Pancreas (tissue), 10 donors: ENCODE measurements around the gene TPX2. TPM values are rescaled to one million over a fixed set of nuclear protein-coding genes. Genes with fewer than 3 reads are reported as not detected.

Experiments
- ATAC-seq, 4 donors: fragments of 200-7000 bp; cut with Tn5 transposase; one replicate each; pipeline versions ENCODE4 v1.8.0 to v1.9.1; 2020; ENCODE audit warnings: mild to moderate bottlenecking in 4 of 4, moderate library complexity in 4 of 4
- DNase-seq, 6 donors: peaks; one replicate each; pipeline ENCODE4 v3.0.0-alpha.2; 2020
- FAIRE-seq: peaks from 2 replicates; lab custom pipeline; 2012; peaks lifted over from hg19 to GRCh38; lab: Jason Lieb, UNC
- H3K27ac ChIP-seq, 4 donors: fragments of 200-600 bp; sonication (generic); 1 replicate in 3 of 4; 2 replicates in 1 of 4; pipeline versions ENCODE4 v1.5.0 to v1.8.0; 2020
- H3K27me3 ChIP-seq, 4 donors: fragments of 200-600 bp; one replicate each; pipeline ENCODE4 v1.8.0; 2021
- H3K36me3 ChIP-seq, 3 donors: fragments of 200-600 bp; sonication (generic) in 1 of 3; one replicate each; pipeline versions ENCODE4 v1.5.0 to v1.8.0; 2020 to 2021
- H3K4me1 ChIP-seq, 3 donors: fragments of 200-600 bp; one replicate each; pipeline ENCODE4 v1.8.0; 2021
- H3K4me3 ChIP-seq, 4 donors: fragments of 200-600 bp; sonication (generic) in 2 of 4; one replicate each; pipeline versions ENCODE4 v1.5.0 to v1.8.0; 2020 to 2021
- H3K9me3 ChIP-seq, 4 donors: fragments of 200-600 bp; one replicate each; pipeline ENCODE4 v1.8.0; 2021
- CTCF ChIP-seq, 4 donors: fragments of 200-600 bp; sonication (generic) in 3 of 4; IDR thresholded peaks; one replicate each; pipeline versions ENCODE4 v1.5.0 to v1.8.0; 2021; ENCODE audit warnings: antibody characterized with exemption in 4 of 4
- WGBS, 2 donors: extraction: QIAGEN DNeasy Blood & Tissue Kit; methylation state at CpG; one replicate each; pipeline ENCODE4 v1.1.7; 2013; 5-methylcytosine and 5-hydroxymethylcytosine counted together
- intact Hi-C, 3 donors: fragments of 100-400 bp; cut with DNase I; formaldehyde crosslinking; loops; one replicate each; pipeline versions ENCODE4 v1.11.1 to v1.14.2; 2022
- polyA plus RNA-seq, 2 donors: library from polyadenylated mRNA; stranded (reverse); fragments of 200-250 nt; gene quantifications; one replicate each; pipeline ENCODE4 v1.2.3, GENCODE V29; 2013
- total RNA-seq, 6 donors: library from RNA; stranded (reverse); fragmentation: NEBNext Ultra II Directional in 4 of 6; extraction: Animal tissue kit (Norgen Biotek cat#: 25700) in 4 of 6; gene quantifications; one replicate each; pipeline versions ENCODE4 v1.2.1 to v1.2.4, GENCODE V29; 2021 to 2023
- donor health status: healthy with polysubstance abuse.
- donor health status: DM: no; HTN: no; CAD: no; lungs with moderate emphysema.
- donor health status: DM: no; HTN: no; CAD: no.
- donor health status: control.
- donor health status: control.
- donor health status: Bipolar disorder and iron deficiency.
- donor health status: DM: yes; HTN: yes; CAD: no.
- donor health status: DM: no; HTN: no; CAD: no.
- donor health status: DM: no; HTN: no; CAD: no.
- donor health status: DM: yes; HTN: yes; CAD: no.

Gene TPX2
- total and polyA plus RNA-seq, 8 donors, result 0.04 to 1.5 (median 0.40) TPM; not detected in 1

GRCh38 chr20:31819083-31819784 is 80.1 kb downstream of the TPX2 start, which contains the start of gene MYLK2:
MYLK2 (plus strand) TSS chr20:31819356; CDS start chr20:31819581, 225 bp downstream.
- DNase-seq, result peak; percentile 74 to 89 (median 83)
- H3K27me3 ChIP-seq, result no peaks in the 10 kb centered on the region
- no peak for TF ChIP-seq CTCF (IDR thresholded peaks at IDR 0.05)
- no peaks in the 10 kb centered on the region for H3K36me3 ChIP-seq
- intact Hi-C loops, result no loop called here
- H3K4me1 ChIP-seq, result peaks cover 0 to 11% (median 3%) of the 10 kb centered on the region in 3 donors
- 28 to 36% methylated on average over 16 of the region's 16 CpGs for WGBS, 2 donors
- H3K4me3 ChIP-seq, result peak within 1 kb of the TSS in 2 of 4 donors; percentile 28 to 35
- no peak for FAIRE-seq
- ATAC-seq, result peak; percentile 57 to 72 (median 62)
- no peaks in the 10 kb centered on the region for H3K9me3 ChIP-seq
- peak within 1 kb of the TSS in 2 of 4 donors; percentile 17 to 50 for H3K27ac ChIP-seq

GRCh38 chr20:31820228-31820627 is 81.1 kb downstream of the TPX2 start:
- H3K4me1 ChIP-seq, result peaks cover 0 to 11% (median 3%) of the 10 kb centered on the region in 3 donors
- WGBS, 2 donors, result 66% methylated on average over 6 of the region's 6 CpGs
- H3K36me3 ChIP-seq, result no peaks in the 10 kb centered on the region
- H3K4me3 ChIP-seq, result peak overlapping the region in 1 of 4 donors; percentile 35
- ATAC-seq, result no peak
- TF ChIP-seq CTCF (IDR thresholded peaks at IDR 0.05), result no peak
- H3K9me3 ChIP-seq, result no peaks in the 10 kb centered on the region
- no peaks in the 10 kb centered on the region for H3K27me3 ChIP-seq
- peak overlapping the region in 1 of 4 donors; percentile 3 for H3K27ac ChIP-seq
- no peak for DNase-seq
- intact Hi-C loops, result loop anchor here in 1 of 3 donors (5.0 kb wide), 1 partner anchor 212 kb away; no protein-coding TSS in a partner anchor
- FAIRE-seq, result no peak

GRCh38 chr20:31821427-31821826 is 82.3 kb downstream of the TPX2 start:
- no peak for TF ChIP-seq CTCF (IDR thresholded peaks at IDR 0.05)
- no peak for ATAC-seq
- peak overlapping the region in 2 of 4 donors; percentile 78 to 81 for H3K27ac ChIP-seq
- 46 to 64% methylated on average over 5 of the region's 5 CpGs for WGBS, 2 donors
- no peaks in the 10 kb centered on the region for H3K27me3 ChIP-seq
- H3K4me3 ChIP-seq, result no peak overlapping the region
- no peak for DNase-seq
- no peaks in the 10 kb centered on the region for H3K36me3 ChIP-seq
- H3K9me3 ChIP-seq, result no peaks in the 10 kb centered on the region
- FAIRE-seq, result no peak
- peaks cover 0 to 11% (median 3%) of the 10 kb centered on the region in 3 donors for H3K4me1 ChIP-seq
- intact Hi-C loops, result loop anchor here in 1 of 3 donors (5.0 kb wide), 1 partner anchor 211 kb away; no protein-coding TSS in a partner anchor

GRCh38 chr20:31822421-31823330 is 83.6 kb downstream of the TPX2 start:
- ATAC-seq (peak; percentile 77 to 88 (median 82)), FAIRE-seq (no peak), DNase-seq (peak; percentile 70 to 94 (median 92))
- TF ChIP-seq CTCF (IDR thresholded peaks at IDR 0.05), result peak; percentile 99 to 100 (median 100)
- H3K27ac ChIP-seq, result peak overlapping the region in 3 of 4 donors; percentile 13 to 81 (median 78)
- no peaks in the 10 kb centered on the region for H3K36me3 ChIP-seq
- intact Hi-C loops, result loop anchor here in 1 of 3 donors (5.0 kb wide), 1 partner anchor 210 kb away; no protein-coding TSS in a partner anchor
- peaks cover 0 to 11% (median 3%) of the 10 kb centered on the region in 3 donors for H3K4me1 ChIP-seq
- no peaks in the 10 kb centered on the region for H3K9me3 ChIP-seq
- 2 to 3% methylated on average over 22 to 29 of the region's 29 CpGs for WGBS, 2 donors
- peak overlapping the region in 2 of 4 donors; percentile 19 to 28 for H3K4me3 ChIP-seq
- no peaks in the 10 kb centered on the region for H3K27me3 ChIP-seq
